T-helper 9 cell (primary cell): ENCODE measurements around the gene ZFYVE27.
A peak's percentile ranks its signal among the peaks of the same experiment; 100 is the strongest.

ENCODE experiments used
- DNase-seq: peaks from one replicate; pipeline ENCODE4 v3.0.0-alpha.2; 2020

ZFYVE27 gene

GRCh38 chr10:97715259-97715874 is 21.6 kb upstream of the ZFYVE27 start:
- no peak for DNase-seq

GRCh38 chr10:97717627-97718026 is 19.3 kb upstream of the ZFYVE27 start:
- no peak for DNase-seq

GRCh38 chr10:97718178-97718577 is 18.8 kb upstream of the ZFYVE27 start:
- DNase-seq = no peak

- DNase-seq = no peak
Observed at GRCh38 chr10:97718659-97719142, 18.2 kb upstream of the ZFYVE27 start.

DNA sequence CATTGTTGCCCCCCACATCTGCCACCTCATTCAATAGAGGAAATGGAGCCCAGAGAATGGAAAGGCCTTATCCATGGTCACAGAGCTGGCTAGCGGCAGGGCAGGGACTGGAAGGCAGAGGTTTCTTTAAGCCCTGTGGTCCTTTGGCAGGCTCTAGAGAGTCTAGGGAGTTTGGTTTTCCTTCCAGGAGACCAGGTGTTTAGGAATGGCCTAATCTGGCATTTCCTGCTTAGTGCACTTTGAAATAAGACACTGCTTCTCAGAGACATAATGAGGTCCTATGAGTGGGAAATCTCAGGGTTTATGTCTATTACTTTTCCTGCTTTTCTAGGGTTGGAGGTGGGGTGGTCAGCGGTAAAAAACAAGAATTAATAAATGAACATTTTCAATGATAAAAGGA is 17.3 kb upstream of the ZFYVE27 start:
- no peak for DNase-seq

GRCh38 chr10:97721871-97722780 is 14.8 kb upstream of the ZFYVE27 start:
- no peak for DNase-seq

- DNase-seq = no peak
Observed at GRCh38 chr10:97723001-97723400, 13.9 kb upstream of the ZFYVE27 start.

DNA sequence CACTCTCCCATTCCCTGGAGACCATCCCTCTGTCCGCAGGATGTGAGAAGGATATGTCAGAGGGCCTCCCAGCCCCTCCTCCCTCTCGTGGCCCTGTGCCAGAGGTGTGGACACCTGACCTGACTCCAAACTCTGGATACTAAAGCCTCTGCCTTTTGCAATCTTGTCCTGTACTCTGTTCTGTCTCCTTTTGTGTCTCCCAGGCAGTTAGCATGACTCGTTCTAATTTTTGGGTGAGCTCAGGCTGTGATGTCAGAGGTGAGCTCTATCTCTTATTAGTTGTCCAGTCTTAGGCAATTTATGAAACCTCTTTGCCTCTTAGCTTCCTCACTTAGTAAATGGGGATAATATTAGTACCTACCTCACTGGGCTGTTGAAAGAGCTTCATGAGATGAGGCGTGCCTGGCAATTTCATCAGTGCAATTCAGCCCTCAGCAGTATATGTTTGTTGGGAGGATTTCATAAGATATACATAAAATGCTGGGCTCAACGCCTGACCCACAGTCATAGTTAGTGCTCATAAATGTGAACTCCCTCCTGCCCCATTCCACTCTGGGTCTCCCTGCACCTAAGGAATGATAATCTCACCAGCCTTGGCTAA is 12.5 kb upstream of the ZFYVE27 start:
- DNase-seq = no peak

GRCh38 chr10:97726636-97727178 is 10.2 kb upstream of the ZFYVE27 start:
- no peak for DNase-seq

DNA sequence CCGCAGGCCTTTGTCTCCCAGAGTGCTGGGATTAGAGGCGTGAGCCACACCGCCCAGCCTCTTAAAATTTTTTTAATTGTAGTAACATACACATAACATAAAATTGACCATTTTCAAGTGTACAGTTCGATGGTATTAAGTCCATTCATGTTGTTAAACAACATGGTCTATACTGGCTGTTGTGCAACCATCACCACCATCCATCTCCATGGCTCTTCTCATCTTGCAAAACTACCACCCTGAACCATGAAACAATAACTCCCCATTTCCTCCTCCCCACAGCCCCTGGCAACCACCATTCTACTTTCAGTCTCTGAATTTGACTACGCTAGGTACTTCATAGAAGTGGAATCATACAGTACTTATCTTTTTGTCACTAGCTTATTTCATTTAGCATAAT is 7.9 kb upstream of the ZFYVE27 start:
- DNase-seq = no peak

- peak; percentile 52 for DNase-seq
Observed at GRCh38 chr10:97731346-97732051, 5.4 kb upstream of the ZFYVE27 start.

DNA sequence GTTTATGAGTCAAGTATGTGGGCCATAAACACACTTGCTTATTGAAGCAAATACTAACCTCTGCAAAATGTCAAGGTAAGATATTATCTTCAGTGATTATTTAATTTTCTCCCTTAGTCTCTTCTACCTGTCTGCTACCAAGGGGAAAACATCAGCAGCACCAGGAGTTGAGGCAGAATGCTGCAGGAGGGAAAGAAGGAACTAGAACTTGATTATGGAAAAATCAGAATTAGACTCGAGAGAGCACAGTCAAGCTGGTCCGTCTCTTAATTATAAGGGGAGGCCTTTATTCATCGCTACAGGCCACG is 4.9 kb upstream of the ZFYVE27 start:
- no peak for DNase-seq

- no peak for DNase-seq
Observed at GRCh38 chr10:97733256-97733655, 3.7 kb upstream of the ZFYVE27 start.

GRCh38 chr10:97734021-97734420 is 2.9 kb upstream of the ZFYVE27 start:
- DNase-seq = no peak

DNA sequence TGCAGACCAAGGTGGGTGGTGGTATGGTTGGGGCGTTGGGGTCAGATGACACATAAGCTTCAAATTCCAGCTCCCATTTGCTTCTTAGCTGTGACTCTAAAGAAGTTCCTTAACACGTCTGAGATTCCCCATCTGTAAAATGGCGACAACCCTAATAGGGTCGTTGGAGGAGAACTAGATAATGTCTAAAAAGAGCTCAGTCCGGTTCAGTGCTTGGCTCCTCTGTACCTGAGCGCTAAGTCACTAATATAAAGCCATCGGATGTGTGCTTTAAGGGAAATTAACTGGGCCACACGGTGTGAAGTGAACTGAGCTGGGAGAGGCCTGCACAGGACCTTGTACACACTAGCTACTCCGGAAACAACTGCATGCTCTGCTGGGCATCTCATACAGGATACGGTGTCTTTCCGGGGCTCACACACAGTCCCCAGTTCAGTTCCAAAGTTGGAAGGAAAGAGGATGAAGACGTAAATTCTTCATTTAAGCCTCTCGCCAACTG is 476 bp upstream of the ZFYVE27 start:
- no peak for DNase-seq

- DNase-seq = no peak
Observed at GRCh38 chr10:97737770-97738265, 890 bp downstream of the ZFYVE27 start.

- no peak for DNase-seq
Observed at GRCh38 chr10:97738616-97739015, 1.7 kb downstream of the ZFYVE27 start.

GRCh38 chr10:97740613-97741012 is 3.7 kb downstream of the ZFYVE27 start:
- DNase-seq = no peak

DNA sequence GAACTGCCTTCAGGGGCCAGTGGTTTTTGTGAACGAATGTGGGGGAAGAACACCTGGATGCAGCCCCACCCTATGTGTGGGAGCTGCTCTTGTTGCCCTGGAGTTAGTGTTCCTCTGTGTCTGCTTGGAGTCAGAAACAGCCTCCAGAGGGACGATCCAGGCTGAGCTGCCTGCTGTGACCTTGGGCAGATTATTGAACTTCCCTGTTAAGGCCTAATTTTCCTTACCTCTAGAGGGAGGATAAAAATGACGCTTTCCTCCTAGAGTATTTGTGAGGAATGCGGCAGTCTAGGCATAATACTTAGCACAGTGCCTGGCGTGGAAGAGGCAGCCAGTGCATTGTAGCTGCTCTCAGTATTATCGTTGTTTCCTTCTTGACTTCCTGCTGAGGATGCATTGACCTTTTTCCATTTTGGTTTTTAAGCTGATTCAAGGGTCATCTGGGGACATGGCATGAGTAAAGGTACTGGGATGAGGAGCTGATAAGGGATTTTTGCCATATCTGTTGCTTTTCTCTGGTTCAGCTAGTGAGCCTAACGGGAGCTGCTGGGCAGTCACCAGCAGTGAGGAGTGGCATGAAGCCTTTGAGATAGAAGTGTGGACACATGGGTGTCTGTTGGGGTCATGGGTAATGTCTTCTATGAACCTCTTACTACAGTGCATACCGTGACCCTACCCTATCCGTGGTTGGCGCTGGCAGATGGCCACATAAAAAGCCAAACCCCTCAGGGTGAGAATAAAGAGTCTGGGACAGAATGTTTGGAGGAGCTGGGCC is 6.4 kb downstream of the ZFYVE27 start:
- DNase-seq = no peak

DNA sequence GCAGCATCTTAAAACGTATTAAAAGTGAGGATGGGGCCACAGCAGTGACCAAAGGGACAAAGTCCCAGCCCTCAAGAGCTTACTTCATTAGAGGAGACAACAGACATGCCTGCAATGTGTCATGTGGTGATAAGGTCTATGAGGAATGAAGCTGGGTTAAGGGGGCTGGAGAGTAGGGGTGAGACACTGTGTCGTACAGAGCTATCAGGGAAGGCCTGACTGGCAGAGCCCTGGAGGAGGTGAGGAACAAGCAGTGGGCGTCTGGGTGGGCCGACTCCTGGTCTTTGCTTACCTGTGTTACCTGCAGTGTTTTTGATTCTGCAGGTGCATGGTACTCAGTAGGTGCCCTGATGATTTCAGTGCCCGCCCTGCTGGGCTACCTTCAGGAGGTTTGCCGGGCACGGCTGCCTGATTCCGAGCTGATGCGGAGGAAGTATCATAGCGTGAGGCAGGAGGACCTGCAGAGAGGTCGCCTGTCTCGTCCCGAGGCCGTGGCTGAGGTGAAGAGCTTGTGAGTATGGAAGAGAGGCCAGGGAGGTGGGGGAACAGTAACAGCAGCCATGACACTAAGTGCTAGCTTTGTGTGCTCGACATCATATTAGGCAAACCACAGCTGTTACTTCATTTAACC is 7.6 kb downstream of the ZFYVE27 start:
- no peak for DNase-seq

DNA sequence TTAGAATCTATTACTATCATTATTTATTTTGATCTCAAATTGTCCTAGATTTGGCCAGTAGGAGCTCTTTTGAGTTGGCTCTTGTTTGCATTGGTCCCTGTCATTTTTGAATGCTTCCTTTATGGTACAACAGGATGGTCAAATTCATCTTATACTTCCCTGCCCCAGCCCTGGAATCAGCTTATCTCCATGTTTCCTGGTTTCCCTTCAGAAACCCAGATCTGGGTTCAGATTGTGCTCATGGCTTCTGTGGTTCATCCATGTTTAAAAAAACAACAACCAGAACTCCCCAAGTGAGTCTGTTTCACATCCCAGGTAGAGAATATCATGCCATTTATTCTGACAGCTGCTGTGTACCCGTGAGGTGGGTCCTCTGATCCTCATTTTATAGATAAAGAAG is 10.6 kb downstream of the ZFYVE27 start:
- no peak for DNase-seq
